Stimulated activated naive CD8-positive, alpha-beta T cell treated with anti-CD3 and anti-CD28 coated beads, Interleukin-15, Interleukin-2, amounts not matched to agents 100 U/mL and 50 U/mL, for 24 hours (primary cell): ENCODE measurements around the gene MLYCD.

ENCODE experiments used
- ATAC-seq: fragments of 150-1000 bp; cut with Tn5 transposase; one replicate; pipeline ENCODE4 v1.10.0; 2021
- DNase-seq: peaks from one replicate; pipeline ENCODE4 v3.0.0; 2021

MLYCD gene

GRCh38 chr16:83899978-83900377 is 1.1 kb downstream of the MLYCD start:
- DNase-seq (no peak), ATAC-seq (no peak)

- ATAC-seq (no peak), DNase-seq (no peak)
Observed at GRCh38 chr16:83900571-83900970, 1.7 kb downstream of the MLYCD start.

- DNase-seq (no peak), ATAC-seq (no peak)
Observed at GRCh38 chr16:83901101-83901500, 2.2 kb downstream of the MLYCD start.

- DNase-seq (no peak), ATAC-seq (no peak)
Observed at GRCh38 chr16:83903751-83904150, 4.8 kb downstream of the MLYCD start.

- no peak for DNase-seq
- ATAC-seq, result no peak
Observed at GRCh38 chr16:83906683-83907082, 7.8 kb downstream of the MLYCD start.

- ATAC-seq (no peak), DNase-seq (no peak)
Observed at GRCh38 chr16:83907111-83907510, 8.2 kb downstream of the MLYCD start.

- DNase-seq, result no peak
- no peak for ATAC-seq
Observed at GRCh38 chr16:83907631-83908250, 8.8 kb downstream of the MLYCD start.

- no peak for ATAC-seq
Observed at GRCh38 chr16:83908798-83909197, 9.9 kb downstream of the MLYCD start.

GRCh38 chr16:83911290-83911689 is 12.4 kb downstream of the MLYCD start:
- no peak for DNase-seq
- no peak for ATAC-seq

More at GRCh38 chr16:83908798-83909197, 9.9 kb downstream of the MLYCD start:
- DNase-seq, result no peak

- DNase-seq (no peak), ATAC-seq (no peak)
Observed at GRCh38 chr16:83912519-83913244, 13.8 kb downstream of the MLYCD start.

GRCh38 chr16:83913245-83913633 is 14.3 kb downstream of the MLYCD start:
- ATAC-seq, result no peak
- DNase-seq, result no peak

- DNase-seq, result no peak
- no peak for ATAC-seq
Observed at GRCh38 chr16:83914091-83914710, 15.3 kb downstream of the MLYCD start.

GRCh38 chr16:83915081-83915480 is 16.2 kb downstream of the MLYCD start:
- ATAC-seq (no peak), DNase-seq (no peak)

- no peak for ATAC-seq
- DNase-seq, result no peak
Observed at GRCh38 chr16:83915491-83915890, 16.6 kb downstream of the MLYCD start.

- DNase-seq, result no peak
- no peak for ATAC-seq
Observed at GRCh38 chr16:83917152-83918120, 18.5 kb downstream of the MLYCD start.

- DNase-seq (no peak), ATAC-seq (no peak)
Observed at GRCh38 chr16:83920894-83921491, 22.1 kb downstream of the MLYCD start.

GRCh38 chr16:83923581-83924365 is 24.9 kb downstream of the MLYCD start:
- DNase-seq (no peak), ATAC-seq (no peak)

- DNase-seq (no peak), ATAC-seq (no peak)
Observed at GRCh38 chr16:83924686-83925085, 25.8 kb downstream of the MLYCD start.

- no peak for DNase-seq
- no peak for ATAC-seq
Observed at GRCh38 chr16:83925095-83925905, 26.4 kb downstream of the MLYCD start.
